ENCODE results near the gene CNTRL.

CNTRL gene

GRCh38 chr9:121216271-121216805 is 141.6 kb downstream of the CNTRL start:
- DNase-seq (ENCODE audit: low read depth, low spot score): no peak
- no peak for TF ChIP-seq CTCF (IDR thresholded peaks at IDR 0.05; ENCODE audit: insufficient read depth, low read length, missing control alignments)
- no peak overlapping the region for H3K4me3 ChIP-seq (ENCODE audit: low read depth, low read length)
- ChIA-PET POLR2A (interaction anchor here (1.1 kb wide), 1 partner anchor 62 kb away, joined by 4 read pairs; no protein-coding TSS in a partner anchor), CTCF (interaction anchor here (1.0 to 13.2 kb wide), 12 partner anchors 8 to 184 kb away, joined by 3 to 195 read pairs (median 12); no protein-coding TSS in a partner anchor)

GRCh38 chr9:121217609-121218292 is 143.0 kb downstream of the CNTRL start:
- ChIA-PET CTCF (interaction anchor here (0.8 to 13.2 kb wide), 12 partner anchors 8 to 182 kb away, joined by 3 to 195 read pairs (median 3); no protein-coding TSS in a partner anchor), POLR2A (no interaction called here)
- no peak for TF ChIP-seq CTCF (IDR thresholded peaks at IDR 0.05; ENCODE audit: insufficient read depth, low read length, missing control alignments)
- no peak overlapping the region for H3K4me3 ChIP-seq (ENCODE audit: low read depth, low read length)
- DNase-seq (ENCODE audit: low read depth, low spot score): no peak

GRCh38 chr9:121218357-121219027 is 143.7 kb downstream of the CNTRL start:
- no peak for DNase-seq (ENCODE audit: low read depth, low spot score)
- no peak for TF ChIP-seq CTCF (IDR thresholded peaks at IDR 0.05; ENCODE audit: insufficient read depth, low read length, missing control alignments)
- ChIA-PET CTCF (interaction anchor here (0.8 to 13.2 kb wide), 12 partner anchors 8 to 182 kb away, joined by 3 to 195 read pairs (median 3); no protein-coding TSS in a partner anchor), POLR2A (no interaction called here)
- no peak overlapping the region for H3K4me3 ChIP-seq (ENCODE audit: low read depth, low read length)

- DNase-seq (ENCODE audit: low read depth, low spot score): no peak
- ChIA-PET POLR2A (no interaction called here), CTCF (interaction anchor here (1.2 to 13.2 kb wide), 4 partner anchors 42 to 181 kb away, joined by 3 to 195 read pairs (median 24); no protein-coding TSS in a partner anchor)
- TF ChIP-seq CTCF (IDR thresholded peaks at IDR 0.05; ENCODE audit: insufficient read depth, low read length, missing control alignments): no peak
- H3K4me3 ChIP-seq (ENCODE audit: low read depth, low read length): no peak overlapping the region
Observed at GRCh38 chr9:121219530-121219929, 144.8 kb downstream of the CNTRL start.

- no peak overlapping the region for H3K4me3 ChIP-seq (ENCODE audit: low read depth, low read length)
- ChIA-PET POLR2A (no interaction called here), CTCF (interaction anchor here (0.8 to 13.2 kb wide), 11 partner anchors 7 to 179 kb away, joined by 3 to 195 read pairs (median 5); no protein-coding TSS in a partner anchor)
- no peak for TF ChIP-seq CTCF (IDR thresholded peaks at IDR 0.05; ENCODE audit: insufficient read depth, low read length, missing control alignments)
- DNase-seq (ENCODE audit: low read depth, low spot score): no peak
Observed at GRCh38 chr9:121220996-121221663, 146.4 kb downstream of the CNTRL start.
